Activated CD4-positive, CD25-positive, alpha-beta regulatory T cell (primary cell): ENCODE data around the gene ARID2.

ENCODE experiments used
- DNase-seq, 4 experiments: peaks; one replicate each; lab custom pipeline; 2025; lab: John Stamatoyannopoulos, UW

ARID2 gene

GRCh38 chr12:45725631-45726602 lies 3.6 kb upstream of the ARID2 start:
- DNase-seq: peak in 1 of 4 experiments; percentile 4

GRCh38 chr12:45726603-45727300 lies 2.8 kb upstream of the ARID2 start:
- peak in 2 of 4 experiments; percentile 7 to 28 for DNase-seq

GRCh38 chr12:45727301-45727979 lies 2.1 kb upstream of the ARID2 start:
- peak; percentile 62 to 73 (median 68) for DNase-seq

GRCh38 chr12:45727980-45728629 lies 1.4 kb upstream of the ARID2 start:
- DNase-seq: no peak

GRCh38 chr12:45728630-45729232 lies 775 bp upstream of the ARID2 start:
- DNase-seq: peak; percentile 87 to 94 (median 91)

GRCh38 chr12:45730084-45730347 lies 510 bp downstream of the ARID2 start:
- DNase-seq: peak; percentile 22 to 40 (median 34)

GRCh38 chr12:45730348-45731189 lies 1.1 kb downstream of the ARID2 start:
- DNase-seq: peak; percentile 11 to 40 (median 28)

GRCh38 chr12:45731190-45731775 lies 1.8 kb downstream of the ARID2 start:
- DNase-seq: no peak

- DNase-seq: no peak
Observed at GRCh38 chr12:45732250-45732649, 2.7 kb downstream of the ARID2 start.

- DNase-seq: no peak
Observed at GRCh38 chr12:45732936-45733335, 3.4 kb downstream of the ARID2 start.

- no peak for DNase-seq
Observed at GRCh38 chr12:45737638-45738037, 8.1 kb downstream of the ARID2 start.

GRCh38 chr12:45742590-45742989 lies 13.1 kb downstream of the ARID2 start:
- DNase-seq: no peak

- DNase-seq: no peak
Observed at GRCh38 chr12:45743247-45743646, 13.7 kb downstream of the ARID2 start.

- no peak for DNase-seq
Observed at GRCh38 chr12:45745861-45746277, 16.4 kb downstream of the ARID2 start.

- no peak for DNase-seq
Observed at GRCh38 chr12:45756666-45757065, 27.2 kb downstream of the ARID2 start.

- no peak for DNase-seq
Observed at GRCh38 chr12:45757172-45757571, 27.7 kb downstream of the ARID2 start.

- DNase-seq: no peak
Observed at GRCh38 chr12:45760333-45760732, 30.8 kb downstream of the ARID2 start.

GRCh38 chr12:45762185-45763110 lies 32.9 kb downstream of the ARID2 start:
- no peak for DNase-seq

GRCh38 chr12:45763381-45763780 lies 33.9 kb downstream of the ARID2 start:
- DNase-seq: no peak
